OCI-LY7 (cell line): Measurements from ENCODE around the gene CALHM5.

Experiments used
- EZH2phosphoT487 ChIP-seq: fragments of 200-600 bp; sonication (generic); IDR thresholded peaks from 2 replicates; pipeline ENCODE4 v1.6.1; 2018; ENCODE audit warnings: low read depth, borderline replicate concordance, mild to moderate bottlenecking, mixed run types, antibody characterized with exemption, low read length, moderate library complexity, mixed read lengths
- TF ChIP-seq, protein P1 (sequence below): fragments of 200-600 bp; sonication (generic); conservative IDR thresholded peaks from 2 replicates; pipeline ENCODE4 v1.5.1; 2014; ENCODE audit warnings: mild to moderate bottlenecking, antibody characterized with exemption, low read length, moderate library complexity, mixed read lengths

- TF ChIP-seq, protein P1, sequence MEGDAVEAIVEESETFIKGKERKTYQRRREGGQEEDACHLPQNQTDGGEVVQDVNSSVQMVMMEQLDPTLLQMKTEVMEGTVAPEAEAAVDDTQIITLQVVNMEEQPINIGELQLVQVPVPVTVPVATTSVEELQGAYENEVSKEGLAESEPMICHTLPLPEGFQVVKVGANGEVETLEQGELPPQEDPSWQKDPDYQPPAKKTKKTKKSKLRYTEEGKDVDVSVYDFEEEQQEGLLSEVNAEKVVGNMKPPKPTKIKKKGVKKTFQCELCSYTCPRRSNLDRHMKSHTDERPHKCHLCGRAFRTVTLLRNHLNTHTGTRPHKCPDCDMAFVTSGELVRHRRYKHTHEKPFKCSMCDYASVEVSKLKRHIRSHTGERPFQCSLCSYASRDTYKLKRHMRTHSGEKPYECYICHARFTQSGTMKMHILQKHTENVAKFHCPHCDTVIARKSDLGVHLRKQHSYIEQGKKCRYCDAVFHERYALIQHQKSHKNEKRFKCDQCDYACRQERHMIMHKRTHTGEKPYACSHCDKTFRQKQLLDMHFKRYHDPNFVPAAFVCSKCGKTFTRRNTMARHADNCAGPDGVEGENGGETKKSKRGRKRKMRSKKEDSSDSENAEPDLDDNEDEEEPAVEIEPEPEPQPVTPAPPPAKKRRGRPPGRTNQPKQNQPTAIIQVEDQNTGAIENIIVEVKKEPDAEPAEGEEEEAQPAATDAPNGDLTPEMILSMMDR: no peak
- no peak for TF ChIP-seq EZH2phosphoT487
Measured at GRCh38 chr6:116528780-116529179, 17.3 kb downstream of the CALHM5 start.
